Measurements from ENCODE around the gene CPNE8.

The CPNE8 gene

DNA sequence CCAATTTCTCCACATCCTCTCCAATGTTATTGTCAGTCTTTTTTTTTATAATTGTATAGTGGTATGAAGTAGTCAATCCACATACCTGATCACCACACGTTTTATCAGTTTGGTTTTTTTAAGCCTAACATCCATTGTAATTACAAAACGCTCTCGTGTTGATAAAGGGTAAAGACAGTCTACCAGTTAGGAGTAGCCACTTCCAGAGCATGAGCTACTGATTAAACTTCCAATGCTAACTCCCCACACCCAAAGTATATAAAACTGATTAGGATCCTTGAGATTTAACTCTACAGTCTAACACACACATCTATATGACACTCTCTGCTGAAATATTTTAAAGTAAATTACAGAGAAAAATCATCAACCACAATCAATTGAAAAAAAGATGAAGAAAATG is 20.7 kb downstream of the CPNE8 start:
- Histone ChIP-seq H3K9me3 (no peaks in the 10 kb centered on the region), H3K4me2 (no peak overlapping the region), H3K4me1 (no peaks in the 10 kb centered on the region), H3K27me3 (no peaks in the 10 kb centered on the region), H3K9ac (no peak overlapping the region), H3K36me3 (no peaks in the 10 kb centered on the region), H3K4me3 (no peak overlapping the region), H4K20me1 (no peaks in the 10 kb centered on the region), H3K27ac (no peak overlapping the region)
- no peak for TF ChIP-seq Cebpa-rat (IDR thresholded peaks at IDR 0.05)

DNA sequence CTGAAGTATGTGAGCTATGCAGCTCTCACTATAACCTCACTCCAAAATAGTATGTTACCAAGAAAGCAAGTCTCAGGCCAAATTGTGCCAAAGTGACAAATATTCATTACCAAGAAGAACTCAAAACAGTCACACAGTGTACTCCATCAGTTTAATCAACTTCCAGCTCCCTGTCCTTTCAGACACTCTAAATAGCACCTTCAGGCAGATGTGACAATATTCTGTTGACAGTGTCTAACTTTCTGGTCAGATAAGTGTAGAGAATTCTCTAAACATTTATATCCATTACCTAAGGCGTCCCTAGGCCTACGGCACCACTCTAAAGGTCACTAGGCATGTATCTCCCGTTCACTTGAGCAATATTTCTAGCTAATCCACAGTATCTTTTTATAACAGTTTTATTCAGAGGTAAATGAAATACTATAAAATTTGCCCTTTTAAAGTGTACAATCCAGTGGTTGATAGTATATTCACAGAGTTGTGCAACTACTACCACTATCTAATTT is 21.7 kb downstream of the CPNE8 start:
- no peaks in the 10 kb centered on the region for H3K27me3 ChIP-seq
- no peak for TF ChIP-seq Cebpa-rat (IDR thresholded peaks at IDR 0.05)
- no peak overlapping the region for H3K4me3 ChIP-seq
- no peak overlapping the region for H3K27ac ChIP-seq
- no peaks in the 10 kb centered on the region for H3K36me3 ChIP-seq
- H3K4me2 ChIP-seq: no peak overlapping the region
- no peak overlapping the region for H3K9ac ChIP-seq
- peaks cover 5% of the 10 kb centered on the region; the same call in 1 of the 2 replicates for H3K9me3 ChIP-seq
- no peaks in the 10 kb centered on the region for H3K4me1 ChIP-seq
- no peaks in the 10 kb centered on the region for H4K20me1 ChIP-seq

DNA sequence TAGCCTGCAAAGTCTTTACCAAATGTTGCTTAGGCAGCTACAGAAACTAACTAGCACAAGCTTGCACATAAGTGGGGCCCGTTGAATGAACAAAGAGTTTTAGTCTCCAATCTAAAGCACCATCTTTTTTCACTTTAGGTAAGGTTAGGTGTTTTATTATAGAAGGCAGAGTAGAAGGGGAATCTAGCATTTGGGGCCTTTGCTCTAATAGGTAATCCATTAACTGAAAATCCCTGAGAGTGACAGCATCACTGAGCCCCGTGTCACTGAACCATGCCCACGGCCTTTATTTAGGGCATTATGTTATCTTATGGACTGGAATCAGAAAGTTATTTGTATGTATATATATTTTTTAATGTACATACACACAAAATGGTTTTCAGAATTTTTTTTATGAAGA is 25.1 kb downstream of the CPNE8 start:
- Histone ChIP-seq H3K4me2 (no peak overlapping the region), H3K4me3 (no peak overlapping the region), H3K9ac (no peak overlapping the region), H3K9me3 (peaks cover 5% of the 10 kb centered on the region; the same call in 1 of the 2 replicates), H3K4me1 (no peaks in the 10 kb centered on the region), H3K36me3 (no peaks in the 10 kb centered on the region), H4K20me1 (no peaks in the 10 kb centered on the region), H3K27me3 (no peaks in the 10 kb centered on the region), H3K27ac (no peak overlapping the region)
- TF ChIP-seq Cebpa-rat (IDR thresholded peaks at IDR 0.05): no peak

DNA sequence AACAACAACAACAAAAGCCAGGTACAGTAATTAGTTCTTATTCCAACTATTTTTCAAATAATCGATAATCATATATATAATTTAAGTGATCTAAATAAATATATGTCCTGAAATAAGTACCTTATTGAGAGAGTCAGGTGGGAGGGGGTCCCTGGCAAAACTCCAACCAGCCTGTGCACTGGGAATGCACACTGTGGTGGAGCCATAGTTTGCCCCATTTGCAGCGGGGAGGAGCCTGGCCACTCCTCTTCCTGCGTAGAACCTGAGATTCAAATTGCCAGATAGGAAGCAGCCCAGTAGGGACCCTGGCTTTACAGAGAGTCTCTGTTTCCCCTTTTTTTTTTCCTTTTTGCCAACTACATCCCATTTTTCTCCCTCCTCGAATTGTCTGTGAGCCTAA is 26.4 kb downstream of the CPNE8 start:
- no peaks in the 10 kb centered on the region for H3K27me3 ChIP-seq
- H4K20me1 ChIP-seq: no peaks in the 10 kb centered on the region
- no peaks in the 10 kb centered on the region for H3K36me3 ChIP-seq
- H3K4me1 ChIP-seq: no peaks in the 10 kb centered on the region
- H3K27ac ChIP-seq: no peak overlapping the region
- H3K9ac ChIP-seq: no peak overlapping the region
- no peak overlapping the region for H3K4me3 ChIP-seq
- peaks cover 5% of the 10 kb centered on the region; the same call in 1 of the 2 replicates for H3K9me3 ChIP-seq
- no peak for TF ChIP-seq Cebpa-rat (IDR thresholded peaks at IDR 0.05)
- H3K4me2 ChIP-seq: no peak overlapping the region

GRCh38 chr12:38878333-38878705 is 27.1 kb downstream of the CPNE8 start:
- Histone ChIP-seq H4K20me1 (no peaks in the 10 kb centered on the region), H3K27me3 (no peaks in the 10 kb centered on the region), H3K4me1 (no peaks in the 10 kb centered on the region), H3K4me2 (no peak overlapping the region), H3K4me3 (no peak overlapping the region), H3K27ac (no peak overlapping the region), H3K9me3 (peaks cover 5% of the 10 kb centered on the region; the same call in 1 of the 2 replicates), H3K9ac (no peak overlapping the region), H3K36me3 (no peaks in the 10 kb centered on the region)
- TF ChIP-seq Cebpa-rat (IDR thresholded peaks at IDR 0.05): no peak

- H3K4me2 ChIP-seq: no peak overlapping the region
- no peak overlapping the region for H3K27ac ChIP-seq
- no peaks in the 10 kb centered on the region for H4K20me1 ChIP-seq
- no peaks in the 10 kb centered on the region for H3K4me1 ChIP-seq
- no peak overlapping the region for H3K4me3 ChIP-seq
- no peaks in the 10 kb centered on the region for H3K36me3 ChIP-seq
- no peak for TF ChIP-seq Cebpa-rat (IDR thresholded peaks at IDR 0.05)
- H3K9me3 ChIP-seq: peaks cover 5% of the 10 kb centered on the region; the same call in 1 of the 2 replicates
- no peaks in the 10 kb centered on the region for H3K27me3 ChIP-seq
- H3K9ac ChIP-seq: no peak overlapping the region
Measured at GRCh38 chr12:38875586-38876228, 29.7 kb downstream of the CPNE8 start.

DNA sequence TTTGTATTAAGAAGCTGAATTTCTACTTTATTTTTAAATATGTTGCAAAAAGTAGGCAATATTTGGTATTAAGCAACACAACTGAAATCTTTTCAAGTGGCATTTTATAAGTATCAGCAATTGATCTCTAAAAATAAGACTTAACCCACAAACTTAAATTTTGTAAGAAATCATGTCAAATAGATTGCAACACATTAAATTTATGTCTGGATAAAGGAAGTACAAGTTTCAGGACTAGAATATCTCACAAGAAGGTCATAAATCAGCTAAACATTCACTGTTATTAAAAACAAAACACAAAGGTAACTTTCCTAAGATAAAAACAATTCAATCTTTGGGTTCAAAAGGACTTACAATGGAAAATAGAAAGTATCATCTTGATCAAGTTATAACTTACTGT is 32.8 kb downstream of the CPNE8 start:
- Histone ChIP-seq H3K27me3 (no peaks in the 10 kb centered on the region), H3K9me3 (no peaks in the 10 kb centered on the region), H3K4me2 (no peak overlapping the region), H3K36me3 (no peaks in the 10 kb centered on the region), H4K20me1 (no peaks in the 10 kb centered on the region), H3K4me1 (no peaks in the 10 kb centered on the region), H3K27ac (no peak overlapping the region), H3K4me3 (no peak overlapping the region), H3K9ac (no peak overlapping the region)
- no peak for TF ChIP-seq Cebpa-rat (IDR thresholded peaks at IDR 0.05)

GRCh38 chr12:38872156-38872555 is 33.2 kb downstream of the CPNE8 start:
- Histone ChIP-seq H3K36me3 (no peaks in the 10 kb centered on the region), H3K9me3 (no peaks in the 10 kb centered on the region), H3K27ac (no peak overlapping the region), H3K4me1 (no peaks in the 10 kb centered on the region), H4K20me1 (no peaks in the 10 kb centered on the region), H3K27me3 (no peaks in the 10 kb centered on the region), H3K4me3 (no peak overlapping the region), H3K9ac (no peak overlapping the region), H3K4me2 (no peak overlapping the region)
- no peak for TF ChIP-seq Cebpa-rat (IDR thresholded peaks at IDR 0.05)

DNA sequence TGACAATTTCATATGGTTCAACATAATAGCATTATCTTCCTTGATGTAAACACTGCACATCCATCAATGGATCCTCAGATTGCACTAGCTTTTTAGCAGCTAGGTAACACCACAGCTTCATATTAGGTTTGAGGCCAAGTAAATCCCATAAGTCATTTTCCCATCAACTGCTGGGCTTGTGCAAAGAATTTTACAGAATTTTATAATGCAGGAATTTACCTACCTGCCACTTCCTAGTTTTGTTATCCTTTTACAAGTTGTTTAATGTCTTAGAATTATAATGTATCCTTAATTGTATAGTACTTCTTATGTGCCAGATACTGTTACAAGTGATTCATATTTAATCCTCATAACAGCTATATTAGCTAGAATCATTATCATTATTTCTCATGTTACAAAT is 36.4 kb downstream of the CPNE8 start:
- no peaks in the 10 kb centered on the region for H3K9me3 ChIP-seq
- no peaks in the 10 kb centered on the region for H4K20me1 ChIP-seq
- H3K4me2 ChIP-seq: no peak overlapping the region
- H3K4me3 ChIP-seq: no peak overlapping the region
- no peak overlapping the region for H3K27ac ChIP-seq
- no peaks in the 10 kb centered on the region for H3K36me3 ChIP-seq
- TF ChIP-seq Cebpa-rat (IDR thresholded peaks at IDR 0.05): no peak
- no peaks in the 10 kb centered on the region for H3K27me3 ChIP-seq
- H3K4me1 ChIP-seq: no peaks in the 10 kb centered on the region
- no peak overlapping the region for H3K9ac ChIP-seq

- H3K4me1 ChIP-seq: no peaks in the 10 kb centered on the region
- H3K36me3 ChIP-seq: no peaks in the 10 kb centered on the region
- H3K4me3 ChIP-seq: no peak overlapping the region
- no peaks in the 10 kb centered on the region for H3K27me3 ChIP-seq
- no peak for TF ChIP-seq Cebpa-rat (IDR thresholded peaks at IDR 0.05)
- H3K27ac ChIP-seq: no peak overlapping the region
- no peak overlapping the region for H3K9ac ChIP-seq
- H4K20me1 ChIP-seq: no peaks in the 10 kb centered on the region
- H3K9me3 ChIP-seq: no peaks in the 10 kb centered on the region
- H3K4me2 ChIP-seq: no peak overlapping the region
Measured at GRCh38 chr12:38850461-38850860, 54.9 kb downstream of the CPNE8 start.

DNA sequence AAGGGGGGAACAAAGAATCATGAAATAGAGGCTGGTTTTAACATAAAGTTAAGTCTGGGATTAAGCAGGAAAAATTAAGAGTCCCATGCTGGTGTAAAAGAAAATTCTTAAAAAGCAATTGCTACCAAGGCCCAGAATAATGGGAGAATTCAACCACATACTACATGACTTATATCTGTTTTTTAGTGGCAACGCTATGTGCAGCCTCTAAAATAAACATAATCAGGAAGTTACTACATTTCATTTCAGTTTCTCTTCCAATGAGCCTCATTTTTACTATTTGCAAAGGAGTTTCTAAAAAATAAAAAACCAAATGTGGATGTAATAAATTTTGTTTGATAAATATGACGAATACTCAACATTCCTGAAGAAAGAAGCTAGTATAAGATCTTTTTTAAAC is 58.1 kb downstream of the CPNE8 start:
- TF ChIP-seq Cebpa-rat (IDR thresholded peaks at IDR 0.05): no peak
- H3K36me3 ChIP-seq: no peaks in the 10 kb centered on the region
- no peak overlapping the region for H3K27ac ChIP-seq
- no peak overlapping the region for H3K4me2 ChIP-seq
- no peaks in the 10 kb centered on the region for H4K20me1 ChIP-seq
- H3K4me3 ChIP-seq: no peak overlapping the region
- H3K9me3 ChIP-seq: no peaks in the 10 kb centered on the region
- H3K4me1 ChIP-seq: no peaks in the 10 kb centered on the region
- H3K27me3 ChIP-seq: no peaks in the 10 kb centered on the region
- H3K9ac ChIP-seq: no peak overlapping the region
